22Rv1 (cell line): ENCODE measurements around the gene STAT5A.

Experiments
- ZFX ChIP-seq: fragments of 450-650 bp; IDR thresholded peaks from 2 replicates; pipeline ENCODE4 v1.6.1; 2017; ENCODE audit warnings: antibody characterized with exemption, borderline replicate concordance
- TF ChIP-seq, protein P1 (sequence below): fragments of 450-650 bp; IDR thresholded peaks from 2 replicates; pipeline ENCODE4 v1.5.1; 2017; ENCODE audit warnings: mild to moderate bottlenecking

DNA sequence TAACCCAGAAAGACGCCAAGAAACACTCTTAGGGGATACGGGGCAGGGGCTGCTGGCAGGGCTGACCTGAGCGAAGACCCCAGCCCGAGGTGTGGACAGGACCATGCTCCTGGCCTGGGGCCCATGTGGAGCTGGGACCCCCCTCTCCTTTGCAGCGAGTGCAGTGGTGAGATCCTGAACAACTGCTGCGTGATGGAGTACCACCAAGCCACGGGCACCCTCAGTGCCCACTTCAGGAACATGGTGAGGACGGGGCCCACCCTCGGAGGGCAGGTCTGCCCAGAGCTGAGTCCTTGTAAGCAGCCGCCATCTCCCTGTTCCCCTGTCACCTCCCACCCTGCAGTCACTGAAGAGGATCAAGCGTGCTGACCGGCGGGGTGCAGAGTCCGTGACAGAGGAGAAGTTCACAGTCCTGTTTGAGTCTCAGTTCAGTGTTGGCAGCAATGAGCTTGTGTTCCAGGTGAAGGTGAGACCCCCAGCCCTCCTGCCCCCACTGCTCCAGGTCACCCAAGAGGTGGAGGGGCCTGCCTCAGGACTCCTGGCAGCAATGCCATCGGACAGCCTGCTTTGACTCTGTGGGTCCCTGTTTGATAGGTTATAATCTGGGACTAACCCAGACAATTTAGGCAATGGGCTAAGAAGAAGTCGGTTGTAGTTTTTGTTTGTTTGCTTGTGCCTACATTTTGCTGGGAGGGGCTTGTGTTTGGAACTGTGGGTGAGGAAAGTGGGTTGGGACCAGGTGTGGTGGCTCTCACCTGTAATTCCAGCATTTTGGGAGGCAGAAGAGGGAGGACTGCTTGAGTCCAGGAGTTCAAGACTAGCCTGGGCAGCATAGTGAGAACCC lies 16.1 kb downstream of the STAT5A start:
- TF ChIP-seq, protein P1, sequence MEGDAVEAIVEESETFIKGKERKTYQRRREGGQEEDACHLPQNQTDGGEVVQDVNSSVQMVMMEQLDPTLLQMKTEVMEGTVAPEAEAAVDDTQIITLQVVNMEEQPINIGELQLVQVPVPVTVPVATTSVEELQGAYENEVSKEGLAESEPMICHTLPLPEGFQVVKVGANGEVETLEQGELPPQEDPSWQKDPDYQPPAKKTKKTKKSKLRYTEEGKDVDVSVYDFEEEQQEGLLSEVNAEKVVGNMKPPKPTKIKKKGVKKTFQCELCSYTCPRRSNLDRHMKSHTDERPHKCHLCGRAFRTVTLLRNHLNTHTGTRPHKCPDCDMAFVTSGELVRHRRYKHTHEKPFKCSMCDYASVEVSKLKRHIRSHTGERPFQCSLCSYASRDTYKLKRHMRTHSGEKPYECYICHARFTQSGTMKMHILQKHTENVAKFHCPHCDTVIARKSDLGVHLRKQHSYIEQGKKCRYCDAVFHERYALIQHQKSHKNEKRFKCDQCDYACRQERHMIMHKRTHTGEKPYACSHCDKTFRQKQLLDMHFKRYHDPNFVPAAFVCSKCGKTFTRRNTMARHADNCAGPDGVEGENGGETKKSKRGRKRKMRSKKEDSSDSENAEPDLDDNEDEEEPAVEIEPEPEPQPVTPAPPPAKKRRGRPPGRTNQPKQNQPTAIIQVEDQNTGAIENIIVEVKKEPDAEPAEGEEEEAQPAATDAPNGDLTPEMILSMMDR: no peak
- no peak for TF ChIP-seq ZFX
